ENCODE results near the gene EIPR1. TPM values are rescaled to one million over a fixed set of nuclear protein-coding genes. Genes with fewer than 3 reads are reported as not detected.
A peak's percentile ranks its signal among the peaks of the same experiment; 100 is the strongest.
"Not testable (repeated sequence)": the region's sequence is repeated elsewhere in the genome, so short reads cannot be mapped to it uniquely, and the experiment has no call there.

Gene EIPR1
- total RNA-seq, 1 experiment from 2014 or later, result 71.2 TPM

GRCh38 chr2:3198119-3198518, 179.5 kb downstream of the EIPR1 start:
- no peak for DNase-seq (ENCODE audit: low read depth)

- no peak for DNase-seq (ENCODE audit: low read depth)
These were observed 180.3 kb downstream of the EIPR1 start for GRCh38 chr2:3197308-3197707.

- no peak for DNase-seq (ENCODE audit: low read depth)
These were observed 180.9 kb downstream of the EIPR1 start for GRCh38 chr2:3196716-3197115.

GRCh38 chr2:3195641-3196476, 181.8 kb downstream of the EIPR1 start:
- no peak for DNase-seq (ENCODE audit: low read depth)

- no peak for DNase-seq (ENCODE audit: low read depth)
These were observed 182.8 kb downstream of the EIPR1 start for GRCh38 chr2:3194828-3195227.

- no peak for DNase-seq (ENCODE audit: low read depth)
These were observed 183.9 kb downstream of the EIPR1 start for GRCh38 chr2:3193443-3194330.

- DNase-seq (ENCODE audit: low read depth), result no peak
These were observed 184.7 kb downstream of the EIPR1 start for GRCh38 chr2:3192920-3193319.

GRCh38 chr2:3192281-3192818, 185.3 kb downstream of the EIPR1 start:
- no peak for DNase-seq (ENCODE audit: low read depth)

GRCh38 chr2:3189961-3190360, 187.7 kb downstream of the EIPR1 start:
- DNase-seq (ENCODE audit: low read depth), result no peak

GRCh38 chr2:3189076-3189591, 188.5 kb downstream of the EIPR1 start:
- peak; percentile 78 for DNase-seq (ENCODE audit: low read depth)

GRCh38 chr2:3188405-3188946, 189.1 kb downstream of the EIPR1 start:
- DNase-seq (ENCODE audit: low read depth), result no peak

- DNase-seq (ENCODE audit: low read depth), result no peak
These were observed 190.2 kb downstream of the EIPR1 start for GRCh38 chr2:3187467-3187866.

GRCh38 chr2:3186766-3187165, 190.9 kb downstream of the EIPR1 start:
- no peak for DNase-seq (ENCODE audit: low read depth)

GRCh38 chr2:3185910-3186309, 191.7 kb downstream of the EIPR1 start:
- DNase-seq (ENCODE audit: low read depth), result no peak

GRCh38 chr2:3185256-3185655, 192.4 kb downstream of the EIPR1 start:
- DNase-seq (ENCODE audit: low read depth), result no peak

GRCh38 chr2:3184167-3184566, 193.5 kb downstream of the EIPR1 start:
- no peak for DNase-seq (ENCODE audit: low read depth)

GRCh38 chr2:3183766-3184165, 193.9 kb downstream of the EIPR1 start:
- DNase-seq (ENCODE audit: low read depth), result no peak

GRCh38 chr2:3182848-3183247, 194.8 kb downstream of the EIPR1 start:
- DNase-seq (ENCODE audit: low read depth), result no peak

GRCh38 chr2:3181416-3182010, 196.1 kb downstream of the EIPR1 start:
- DNase-seq (ENCODE audit: low read depth), result no peak

- DNase-seq (ENCODE audit: low read depth), result not testable (repeated sequence)
These were observed 196.8 kb downstream of the EIPR1 start for GRCh38 chr2:3180909-3181221.
